ENCODE data around the gene TNP1.

Gene TNP1

GRCh38 chr2:216877085-216877484 is 17.2 kb upstream of the TNP1 start:
- no peaks in the 10 kb centered on the region for H3K27me3 ChIP-seq (replicated peaks; ENCODE audit: control insufficient read depth, insufficient read depth, low read length, poor library complexity, severe bottlenecking)
- no peak for DNase-seq
- no peaks in the 10 kb centered on the region for H3K36me3 ChIP-seq (ENCODE audit: control insufficient read depth, insufficient read depth, low read length)

GRCh38 chr2:216875862-216876261 is 16.0 kb upstream of the TNP1 start:
- Histone ChIP-seq H3K4me3 (ENCODE audit: insufficient read depth, low read depth, low read length, poor library complexity, severe bottlenecking) (no peak overlapping the region), H3K27me3 (replicated peaks; ENCODE audit: control insufficient read depth, insufficient read depth, low read length, poor library complexity, severe bottlenecking) (no peaks in the 10 kb centered on the region), H3K36me3 (ENCODE audit: control insufficient read depth, insufficient read depth, low read length) (no peaks in the 10 kb centered on the region), H3K4me1 (ENCODE audit: control insufficient read depth, insufficient read depth, low read length, poor library complexity, severe bottlenecking) (no peaks in the 10 kb centered on the region), H3K27ac (ENCODE audit: insufficient read depth, low read length, poor library complexity, severe bottlenecking) (no peak overlapping the region), H3K9me3 (ENCODE audit: control insufficient read depth, low read length) (no peaks in the 10 kb centered on the region)
- no peak for DNase-seq

More at GRCh38 chr2:216877085-216877484, 17.2 kb upstream of the TNP1 start:
- Histone ChIP-seq H3K4me1 (ENCODE audit: control insufficient read depth, insufficient read depth, low read length, poor library complexity, severe bottlenecking) (no peaks in the 10 kb centered on the region), H3K9me3 (ENCODE audit: control insufficient read depth, low read length) (no peaks in the 10 kb centered on the region), H3K27ac (ENCODE audit: insufficient read depth, low read length, poor library complexity, severe bottlenecking) (no peak overlapping the region), H3K4me3 (ENCODE audit: insufficient read depth, low read depth, low read length, poor library complexity, severe bottlenecking) (no peak overlapping the region)

DNA sequence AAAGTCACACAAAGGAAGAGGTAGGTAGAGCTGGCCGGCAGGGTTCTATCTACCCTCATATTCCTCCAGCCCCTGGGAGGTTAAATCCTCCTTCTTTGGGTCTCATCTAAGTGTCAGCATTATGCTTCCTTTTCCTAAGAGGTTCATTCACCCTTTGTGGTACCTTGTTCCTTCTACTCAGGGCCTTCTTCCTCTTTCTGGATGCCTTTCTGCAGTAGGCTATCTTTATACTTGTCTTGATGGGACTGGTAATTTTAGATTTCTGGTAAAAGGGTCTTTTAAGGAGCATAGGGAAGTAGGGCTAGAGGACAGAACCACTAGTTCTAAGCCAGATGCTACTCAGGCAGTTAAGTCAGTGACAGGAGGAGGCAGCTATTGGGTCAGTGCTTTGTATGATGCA is 13.7 kb upstream of the TNP1 start:
- no peak overlapping the region for H3K4me3 ChIP-seq (ENCODE audit: insufficient read depth, low read depth, low read length, poor library complexity, severe bottlenecking)
- no peaks in the 10 kb centered on the region for H3K36me3 ChIP-seq (ENCODE audit: control insufficient read depth, insufficient read depth, low read length)

GRCh38 chr2:216872624-216873023 is 12.8 kb upstream of the TNP1 start:
- Histone ChIP-seq H3K27ac (ENCODE audit: insufficient read depth, low read length, poor library complexity, severe bottlenecking) (no peak overlapping the region), H3K36me3 (ENCODE audit: control insufficient read depth, insufficient read depth, low read length) (no peaks in the 10 kb centered on the region), H3K9me3 (ENCODE audit: control insufficient read depth, low read length) (no peaks in the 10 kb centered on the region)

More for the DNA sequence above, 13.7 kb upstream of the TNP1 start:
- H3K27me3 ChIP-seq (replicated peaks; ENCODE audit: control insufficient read depth, insufficient read depth, low read length, poor library complexity, severe bottlenecking): no peaks in the 10 kb centered on the region
- H3K9me3 ChIP-seq (ENCODE audit: control insufficient read depth, low read length): no peaks in the 10 kb centered on the region
- H3K27ac ChIP-seq (ENCODE audit: insufficient read depth, low read length, poor library complexity, severe bottlenecking): no peak overlapping the region
- H3K4me1 ChIP-seq (ENCODE audit: control insufficient read depth, insufficient read depth, low read length, poor library complexity, severe bottlenecking): no peaks in the 10 kb centered on the region
- DNase-seq: no peak

GRCh38 chr2:216872040-216872439 is 12.2 kb upstream of the TNP1 start:
- Histone ChIP-seq H3K27me3 (replicated peaks; ENCODE audit: control insufficient read depth, insufficient read depth, low read length, poor library complexity, severe bottlenecking) (no peaks in the 10 kb centered on the region), H3K4me3 (ENCODE audit: insufficient read depth, low read depth, low read length, poor library complexity, severe bottlenecking) (no peak overlapping the region), H3K9me3 (ENCODE audit: control insufficient read depth, low read length) (no peaks in the 10 kb centered on the region), H3K4me1 (ENCODE audit: control insufficient read depth, insufficient read depth, low read length, poor library complexity, severe bottlenecking) (no peaks in the 10 kb centered on the region), H3K27ac (ENCODE audit: insufficient read depth, low read length, poor library complexity, severe bottlenecking) (no peak overlapping the region), H3K36me3 (ENCODE audit: control insufficient read depth, insufficient read depth, low read length) (no peaks in the 10 kb centered on the region)
- no peak for DNase-seq

More at GRCh38 chr2:216872624-216873023, 12.8 kb upstream of the TNP1 start:
- DNase-seq: no peak
- no peak overlapping the region for H3K4me3 ChIP-seq (ENCODE audit: insufficient read depth, low read depth, low read length, poor library complexity, severe bottlenecking)
- H3K4me1 ChIP-seq (ENCODE audit: control insufficient read depth, insufficient read depth, low read length, poor library complexity, severe bottlenecking): no peaks in the 10 kb centered on the region
- no peaks in the 10 kb centered on the region for H3K27me3 ChIP-seq (replicated peaks; ENCODE audit: control insufficient read depth, insufficient read depth, low read length, poor library complexity, severe bottlenecking)

DNA sequence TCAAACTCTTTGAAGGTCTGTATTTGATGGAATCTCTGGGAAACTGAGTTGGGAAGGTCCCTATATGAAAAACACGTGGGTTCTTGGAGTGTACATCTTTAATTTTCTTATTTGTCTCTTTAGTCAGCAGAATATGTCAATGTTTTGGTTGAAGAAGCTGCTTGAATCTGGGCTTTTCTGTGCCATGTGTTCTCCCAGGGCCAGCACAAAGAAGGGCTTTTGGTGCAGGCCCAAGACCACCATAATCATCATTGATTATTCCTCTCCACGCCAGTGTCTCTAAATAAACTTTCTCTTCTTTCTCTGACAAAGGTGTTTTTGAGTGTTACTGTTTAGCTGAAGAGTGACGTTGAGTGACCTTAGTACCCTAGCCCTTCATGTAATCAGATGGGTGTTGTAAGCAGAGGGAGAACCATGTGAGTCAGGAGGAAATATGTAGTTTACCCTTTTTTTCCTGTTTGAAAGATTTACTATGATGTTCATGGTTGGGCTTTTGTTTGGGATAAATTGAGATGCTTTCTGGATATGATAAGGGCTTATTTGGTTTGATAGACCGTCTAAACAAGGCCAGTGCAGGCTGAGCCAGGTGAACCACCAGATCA is 11.6 kb upstream of the TNP1 start:
- Histone ChIP-seq H3K4me1 (ENCODE audit: control insufficient read depth, insufficient read depth, low read length, poor library complexity, severe bottlenecking) (no peaks in the 10 kb centered on the region), H3K36me3 (ENCODE audit: control insufficient read depth, insufficient read depth, low read length) (no peaks in the 10 kb centered on the region), H3K4me3 (ENCODE audit: insufficient read depth, low read depth, low read length, poor library complexity, severe bottlenecking) (no peak overlapping the region), H3K27ac (ENCODE audit: insufficient read depth, low read length, poor library complexity, severe bottlenecking) (no peak overlapping the region), H3K27me3 (replicated peaks; ENCODE audit: control insufficient read depth, insufficient read depth, low read length, poor library complexity, severe bottlenecking) (no peaks in the 10 kb centered on the region), H3K9me3 (ENCODE audit: control insufficient read depth, low read length) (no peaks in the 10 kb centered on the region)
- DNase-seq: no peak

- no peak overlapping the region for H3K27ac ChIP-seq (ENCODE audit: insufficient read depth, low read length, poor library complexity, severe bottlenecking)
- H3K36me3 ChIP-seq (ENCODE audit: control insufficient read depth, insufficient read depth, low read length): no peaks in the 10 kb centered on the region
- no peaks in the 10 kb centered on the region for H3K4me1 ChIP-seq (ENCODE audit: control insufficient read depth, insufficient read depth, low read length, poor library complexity, severe bottlenecking)
- no peaks in the 10 kb centered on the region for H3K9me3 ChIP-seq (ENCODE audit: control insufficient read depth, low read length)
- DNase-seq: no peak
- H3K4me3 ChIP-seq (ENCODE audit: insufficient read depth, low read depth, low read length, poor library complexity, severe bottlenecking): no peak overlapping the region
- H3K27me3 ChIP-seq (replicated peaks; ENCODE audit: control insufficient read depth, insufficient read depth, low read length, poor library complexity, severe bottlenecking): no peaks in the 10 kb centered on the region
Measured at GRCh38 chr2:216870508-216871332, 10.9 kb upstream of the TNP1 start.

DNA sequence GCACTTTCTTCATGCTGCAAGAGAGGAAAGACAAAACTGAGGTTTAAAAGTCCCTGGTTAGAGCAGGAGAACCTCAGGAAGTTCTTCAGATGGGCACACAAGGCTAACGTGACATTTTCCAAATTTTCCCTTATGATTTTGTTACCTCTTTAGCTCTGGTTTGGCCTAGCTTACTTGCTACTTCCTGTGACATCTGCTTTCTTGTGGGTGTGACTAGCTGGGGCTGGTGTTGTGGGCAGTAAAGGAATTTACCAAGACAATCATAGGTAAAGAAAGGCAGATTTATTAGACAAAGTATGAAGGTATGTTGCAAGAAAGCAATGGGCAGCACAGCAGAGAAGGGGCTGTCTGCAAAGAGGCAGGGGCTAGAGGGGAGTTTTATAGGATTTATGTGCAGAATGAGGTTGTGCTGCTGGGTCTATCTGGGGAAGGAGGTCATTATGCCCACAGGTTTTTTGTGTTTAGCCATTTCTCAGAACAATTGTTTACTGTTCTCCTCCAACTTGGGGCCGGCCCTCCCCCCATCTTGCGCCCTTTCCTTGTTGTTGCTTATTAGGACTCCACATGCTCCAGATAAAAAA is 6.7 kb upstream of the TNP1 start:
- no peaks in the 10 kb centered on the region for H3K9me3 ChIP-seq (ENCODE audit: control insufficient read depth, low read length)

GRCh38 chr2:216865658-216866057 is 5.8 kb upstream of the TNP1 start:
- no peak overlapping the region for H3K27ac ChIP-seq (ENCODE audit: insufficient read depth, low read length, poor library complexity, severe bottlenecking)

More for the DNA sequence above, 6.7 kb upstream of the TNP1 start:
- H3K4me1 ChIP-seq (ENCODE audit: control insufficient read depth, insufficient read depth, low read length, poor library complexity, severe bottlenecking): no peaks in the 10 kb centered on the region
- H3K27ac ChIP-seq (ENCODE audit: insufficient read depth, low read length, poor library complexity, severe bottlenecking): no peak overlapping the region
- H3K4me3 ChIP-seq (ENCODE audit: insufficient read depth, low read depth, low read length, poor library complexity, severe bottlenecking): no peak overlapping the region
- no peaks in the 10 kb centered on the region for H3K27me3 ChIP-seq (replicated peaks; ENCODE audit: control insufficient read depth, insufficient read depth, low read length, poor library complexity, severe bottlenecking)
- no peaks in the 10 kb centered on the region for H3K36me3 ChIP-seq (ENCODE audit: control insufficient read depth, insufficient read depth, low read length)
- no peak for DNase-seq

DNA sequence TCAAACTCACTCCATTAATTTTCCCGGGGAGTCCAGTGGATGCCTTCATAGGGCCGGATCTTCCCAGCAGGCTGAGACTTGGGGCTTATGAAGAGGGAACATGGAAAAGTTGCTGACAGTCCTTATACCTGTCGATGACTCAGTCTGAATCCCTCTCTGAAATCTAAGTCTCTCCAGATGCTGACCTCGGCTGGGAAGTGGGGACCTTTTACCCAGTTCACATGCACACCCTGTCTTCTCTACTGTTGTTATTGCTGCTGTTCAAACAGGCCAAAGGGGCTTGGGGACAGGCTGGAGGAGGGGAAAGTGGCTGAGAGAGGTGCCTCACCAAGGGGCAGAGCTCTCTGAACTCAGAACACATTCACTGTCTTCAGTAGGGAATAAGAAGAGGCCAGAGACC is 4.1 kb upstream of the TNP1 start:
- Histone ChIP-seq H3K36me3 (ENCODE audit: control insufficient read depth, insufficient read depth, low read length) (no peaks in the 10 kb centered on the region), H3K4me1 (ENCODE audit: control insufficient read depth, insufficient read depth, low read length, poor library complexity, severe bottlenecking) (no peaks in the 10 kb centered on the region), H3K4me3 (ENCODE audit: insufficient read depth, low read depth, low read length, poor library complexity, severe bottlenecking) (no peak overlapping the region), H3K9me3 (ENCODE audit: control insufficient read depth, low read length) (no peaks in the 10 kb centered on the region), H3K27me3 (replicated peaks; ENCODE audit: control insufficient read depth, insufficient read depth, low read length, poor library complexity, severe bottlenecking) (no peaks in the 10 kb centered on the region), H3K27ac (ENCODE audit: insufficient read depth, low read length, poor library complexity, severe bottlenecking) (no peak overlapping the region)
- no peak for DNase-seq

More at GRCh38 chr2:216865658-216866057, 5.8 kb upstream of the TNP1 start:
- Histone ChIP-seq H3K9me3 (ENCODE audit: control insufficient read depth, low read length) (no peaks in the 10 kb centered on the region), H3K4me1 (ENCODE audit: control insufficient read depth, insufficient read depth, low read length, poor library complexity, severe bottlenecking) (no peaks in the 10 kb centered on the region), H3K4me3 (ENCODE audit: insufficient read depth, low read depth, low read length, poor library complexity, severe bottlenecking) (no peak overlapping the region), H3K36me3 (ENCODE audit: control insufficient read depth, insufficient read depth, low read length) (no peaks in the 10 kb centered on the region), H3K27me3 (replicated peaks; ENCODE audit: control insufficient read depth, insufficient read depth, low read length, poor library complexity, severe bottlenecking) (no peaks in the 10 kb centered on the region)
- no peak for DNase-seq

Measured in effector memory CD4-positive, alpha-beta T cell (primary cell).